NCI-H524 (cell line): ENCODE data around the gene HS3ST2.
"Not testable (repeated sequence)": the region's sequence is repeated elsewhere in the genome, so short reads cannot be mapped to it uniquely, and the experiment has no call there.

Experiments
- DNase-seq, 2 experiments: peaks; one replicate each; lab custom pipeline; 2025; lab: John Stamatoyannopoulos, UW

HS3ST2 gene

GRCh38 chr16:22932032-22932771, 118.2 kb downstream of the HS3ST2 start:
- no peak for DNase-seq

GRCh38 chr16:22933173-22933572, 119.2 kb downstream of the HS3ST2 start:
- DNase-seq = no peak

GRCh38 chr16:22934786-22935185, 120.8 kb downstream of the HS3ST2 start:
- DNase-seq = no peak

DNA sequence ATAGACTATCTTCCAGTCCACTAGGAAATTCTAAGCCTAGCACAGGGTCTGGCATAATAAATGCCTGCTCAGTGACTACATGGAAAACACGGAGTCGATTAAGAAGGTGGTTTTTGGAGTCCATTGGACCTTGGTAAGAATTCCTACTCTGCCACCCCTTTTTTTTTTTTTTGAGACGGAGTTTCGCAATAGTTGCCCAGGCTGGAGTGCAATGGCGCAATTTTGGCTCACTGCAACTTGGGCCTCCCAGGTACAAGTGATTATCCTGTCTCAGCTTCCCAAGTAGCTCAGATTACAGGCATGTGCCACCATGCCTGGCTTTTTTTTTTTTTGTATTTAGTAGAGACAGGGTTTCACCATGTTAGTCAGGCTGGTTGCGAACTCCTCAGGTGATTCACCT, 123.2 kb downstream of the HS3ST2 start:
- no peak for DNase-seq

DNA sequence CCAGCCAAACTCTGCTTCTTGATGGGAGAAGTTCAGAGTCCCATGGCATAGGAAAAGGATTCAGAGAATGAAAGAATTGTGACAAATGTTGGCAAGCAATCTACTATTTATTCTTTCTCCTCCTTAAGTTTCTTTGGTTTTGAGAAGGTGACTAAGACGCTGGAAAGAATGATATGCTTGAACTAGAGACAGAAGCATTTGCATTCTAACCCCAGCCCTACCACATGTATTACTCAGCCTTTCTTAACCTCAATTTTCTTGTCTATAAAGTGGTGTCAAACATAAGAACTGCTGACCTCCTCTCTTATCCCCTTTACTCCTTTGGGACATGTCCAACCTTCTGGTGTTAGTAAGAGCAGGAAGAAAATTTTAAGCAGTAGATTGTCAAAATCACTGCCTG, 124.7 kb downstream of the HS3ST2 start:
- no peak for DNase-seq

GRCh38 chr16:22939744-22940363, 125.9 kb downstream of the HS3ST2 start:
- not testable (repeated sequence) for DNase-seq

DNA sequence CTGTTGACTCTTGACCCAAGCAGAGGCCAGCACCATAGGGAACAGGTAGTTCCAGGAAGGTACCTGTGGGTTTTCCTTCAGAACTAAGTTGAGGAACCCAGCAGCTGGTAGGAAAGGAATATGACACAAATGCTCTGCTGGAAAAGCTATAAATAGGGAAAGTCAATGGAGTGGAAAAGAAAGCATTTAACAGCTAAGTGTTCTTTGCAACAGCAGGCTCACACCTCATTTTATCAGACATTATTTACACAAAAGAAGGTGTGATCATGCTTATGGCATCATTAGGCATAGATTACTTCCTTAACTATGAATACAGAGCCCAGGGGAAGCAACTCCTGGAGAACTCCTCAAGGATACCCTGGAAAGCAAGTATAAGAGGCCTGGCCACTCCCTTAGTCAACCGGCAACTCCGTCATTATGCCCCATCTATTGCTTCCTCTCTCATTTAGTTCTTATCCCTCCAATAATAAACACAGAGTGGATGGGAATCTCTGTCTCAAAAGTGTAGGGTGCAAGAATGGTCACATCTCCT, 128.1 kb downstream of the HS3ST2 start:
- no peak for DNase-seq

DNA sequence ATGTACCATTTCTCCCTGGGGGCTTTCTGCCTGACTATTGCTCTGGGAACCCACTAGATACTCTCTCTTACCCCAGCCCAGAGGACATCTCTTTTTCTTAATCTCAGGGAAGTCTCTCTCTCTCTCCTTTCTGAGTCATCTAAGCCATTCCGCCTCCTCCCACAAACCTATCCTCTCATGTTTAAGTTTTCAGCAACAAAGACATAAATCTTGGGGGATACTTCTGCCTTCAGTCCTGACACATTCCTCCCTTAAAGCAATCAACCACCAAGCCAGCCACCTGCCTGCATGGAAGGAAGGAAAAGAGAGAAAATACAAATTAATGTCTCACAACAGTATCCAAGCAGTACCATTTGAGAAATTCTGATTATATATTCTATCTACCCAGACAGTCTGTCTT, 128.8 kb downstream of the HS3ST2 start:
- no peak for DNase-seq

GRCh38 chr16:22945361-22945760, 131.4 kb downstream of the HS3ST2 start:
- DNase-seq = no peak

DNA sequence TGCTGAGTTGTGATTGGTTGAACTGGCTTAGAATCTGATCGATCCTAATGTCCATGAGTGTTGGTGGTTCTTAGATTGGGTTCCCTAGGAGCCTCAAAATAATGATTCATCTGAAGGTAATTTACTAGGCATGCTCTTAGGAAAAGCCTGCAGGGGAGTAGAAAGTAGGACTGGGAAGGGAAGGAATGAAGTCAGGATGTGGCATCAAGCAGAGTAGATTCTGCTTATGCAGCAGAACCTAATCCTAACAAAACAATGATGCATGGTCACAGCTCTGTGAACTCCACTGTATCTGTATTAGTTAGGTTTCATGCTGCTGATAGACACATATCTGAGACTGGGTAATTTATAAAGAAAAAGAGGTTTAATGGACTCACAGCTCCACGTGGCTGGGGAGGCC, 132.5 kb downstream of the HS3ST2 start:
- no peak for DNase-seq

- DNase-seq = no peak
Observed at GRCh38 chr16:22948058-22948602, 134.2 kb downstream of the HS3ST2 start.

DNA sequence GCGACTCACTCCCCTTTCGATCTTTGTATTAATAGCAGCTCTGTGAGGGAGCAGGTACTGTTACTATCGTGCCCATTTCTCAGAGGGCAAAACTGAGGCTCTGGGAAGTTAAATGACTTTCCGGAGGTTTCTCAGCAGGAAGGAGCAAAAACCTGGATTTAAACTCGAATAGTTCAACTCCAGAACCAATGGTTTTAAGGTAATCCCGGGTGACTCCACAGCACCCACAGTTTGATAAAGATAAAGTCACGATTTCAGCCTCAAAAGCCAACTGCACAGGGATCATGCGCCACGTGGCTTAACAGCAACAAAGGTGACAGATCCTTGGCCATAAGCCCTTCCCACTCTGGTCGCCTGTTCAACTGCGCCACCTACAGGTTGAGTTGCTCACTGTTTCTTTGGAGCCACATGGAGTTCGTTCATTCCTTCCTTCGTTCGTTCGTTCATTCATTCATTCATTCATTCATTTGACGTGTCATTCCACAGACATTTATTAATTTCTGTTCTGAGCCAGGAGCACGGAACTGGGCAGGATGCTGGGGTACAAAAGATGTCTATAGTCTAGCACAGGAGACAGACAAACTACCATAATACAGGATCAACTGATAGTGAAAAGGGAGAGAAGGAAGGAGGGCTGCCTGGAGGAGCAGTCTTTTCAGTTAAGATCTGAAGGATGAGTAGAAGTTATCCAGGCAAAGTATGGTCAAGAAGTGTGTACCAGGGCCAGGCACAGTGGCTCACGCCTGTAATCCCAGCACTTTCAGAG, 134.8 kb downstream of the HS3ST2 start:
- peak; percentile 8 to 45 for DNase-seq

- DNase-seq = no peak
Observed at GRCh38 chr16:22955461-22956070, 141.6 kb downstream of the HS3ST2 start.

GRCh38 chr16:22961206-22961605, 147.2 kb downstream of the HS3ST2 start:
- no peak for DNase-seq

- DNase-seq = no peak
Observed at GRCh38 chr16:22962905-22963304, 148.9 kb downstream of the HS3ST2 start.
